GM12875 (cell line): ENCODE results near the gene ARPP21.

Experiments
- H3K4me3 ChIP-seq: one replicate; pipeline ENCODE4 v1.5.1; 2011; ENCODE audit warnings: low read depth, low read length, control low read depth
- TF ChIP-seq, protein P1 (sequence below): IDR thresholded peaks from 2 replicates; pipeline ENCODE4 v1.5.1; 2011; ENCODE audit warnings: low read depth, mild to moderate bottlenecking, control low read depth, inconsistent platforms, low read length, moderate library complexity, borderline replicate concordance; ENCODE audit not compliant: insufficient read depth

ARPP21 gene

GRCh38 chr3:35785234-35785888, 146.0 kb downstream of the ARPP21 start:
- no peak overlapping the region for H3K4me3 ChIP-seq
- TF ChIP-seq, protein P1, sequence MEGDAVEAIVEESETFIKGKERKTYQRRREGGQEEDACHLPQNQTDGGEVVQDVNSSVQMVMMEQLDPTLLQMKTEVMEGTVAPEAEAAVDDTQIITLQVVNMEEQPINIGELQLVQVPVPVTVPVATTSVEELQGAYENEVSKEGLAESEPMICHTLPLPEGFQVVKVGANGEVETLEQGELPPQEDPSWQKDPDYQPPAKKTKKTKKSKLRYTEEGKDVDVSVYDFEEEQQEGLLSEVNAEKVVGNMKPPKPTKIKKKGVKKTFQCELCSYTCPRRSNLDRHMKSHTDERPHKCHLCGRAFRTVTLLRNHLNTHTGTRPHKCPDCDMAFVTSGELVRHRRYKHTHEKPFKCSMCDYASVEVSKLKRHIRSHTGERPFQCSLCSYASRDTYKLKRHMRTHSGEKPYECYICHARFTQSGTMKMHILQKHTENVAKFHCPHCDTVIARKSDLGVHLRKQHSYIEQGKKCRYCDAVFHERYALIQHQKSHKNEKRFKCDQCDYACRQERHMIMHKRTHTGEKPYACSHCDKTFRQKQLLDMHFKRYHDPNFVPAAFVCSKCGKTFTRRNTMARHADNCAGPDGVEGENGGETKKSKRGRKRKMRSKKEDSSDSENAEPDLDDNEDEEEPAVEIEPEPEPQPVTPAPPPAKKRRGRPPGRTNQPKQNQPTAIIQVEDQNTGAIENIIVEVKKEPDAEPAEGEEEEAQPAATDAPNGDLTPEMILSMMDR = no peak

GRCh38 chr3:35787936-35788335, 148.6 kb downstream of the ARPP21 start:
- TF ChIP-seq, protein P1 = no peak
- no peak overlapping the region for H3K4me3 ChIP-seq

- no peak overlapping the region for H3K4me3 ChIP-seq
- TF ChIP-seq, protein P1 = no peak
Measured at GRCh38 chr3:35789042-35789831, 149.9 kb downstream of the ARPP21 start.

- H3K4me3 ChIP-seq = no peak overlapping the region
- TF ChIP-seq, protein P1 = no peak
Measured at GRCh38 chr3:35790764-35791163, 151.4 kb downstream of the ARPP21 start.

- H3K4me3 ChIP-seq = no peak overlapping the region
- TF ChIP-seq, protein P1 = no peak
Measured at GRCh38 chr3:35793667-35794066, 154.3 kb downstream of the ARPP21 start.

- TF ChIP-seq, protein P1 = no peak
- no peak overlapping the region for H3K4me3 ChIP-seq
Measured at GRCh38 chr3:35800960-35801459, 161.7 kb downstream of the ARPP21 start.
